Rectal smooth muscle tissue (tissue), 1 donor: Measurements from ENCODE around the gene RFT1.

Experiments used
- H3K27ac ChIP-seq: one replicate; pipeline ENCODE4 v1.7.0; 2013; ENCODE audit warnings: low read depth, low read length, inconsistent platforms
- H3K27me3 ChIP-seq: one replicate; pipeline ENCODE4 v1.7.0; 2013; ENCODE audit warnings: low read length; ENCODE audit not compliant: control insufficient read depth, insufficient read depth
- H3K36me3 ChIP-seq: one replicate; pipeline ENCODE4 v1.7.0; 2013; ENCODE audit warnings: low read length; ENCODE audit not compliant: control insufficient read depth, insufficient read depth
- H3K4me1 ChIP-seq: one replicate; pipeline ENCODE4 v1.7.0; 2013; ENCODE audit warnings: low read length; ENCODE audit not compliant: control insufficient read depth, insufficient read depth
- H3K4me3 ChIP-seq: one replicate; pipeline ENCODE4 v1.7.0; 2013; ENCODE audit warnings: low read length
- H3K9ac ChIP-seq: one replicate; pipeline ENCODE4 v1.7.0; 2013; ENCODE audit warnings: low read length

Gene RFT1

GRCh38 chr3:53103397-53104296 is 26.6 kb downstream of the RFT1 start:
- Histone ChIP-seq H3K4me1 (no peaks in the 10 kb centered on the region), H3K36me3 (peaks cover 16% of the 10 kb centered on the region), H3K9ac (no peak overlapping the region), H3K4me3 (no peak overlapping the region), H3K27ac (no peak overlapping the region), H3K27me3 (no peaks in the 10 kb centered on the region)

DNA sequence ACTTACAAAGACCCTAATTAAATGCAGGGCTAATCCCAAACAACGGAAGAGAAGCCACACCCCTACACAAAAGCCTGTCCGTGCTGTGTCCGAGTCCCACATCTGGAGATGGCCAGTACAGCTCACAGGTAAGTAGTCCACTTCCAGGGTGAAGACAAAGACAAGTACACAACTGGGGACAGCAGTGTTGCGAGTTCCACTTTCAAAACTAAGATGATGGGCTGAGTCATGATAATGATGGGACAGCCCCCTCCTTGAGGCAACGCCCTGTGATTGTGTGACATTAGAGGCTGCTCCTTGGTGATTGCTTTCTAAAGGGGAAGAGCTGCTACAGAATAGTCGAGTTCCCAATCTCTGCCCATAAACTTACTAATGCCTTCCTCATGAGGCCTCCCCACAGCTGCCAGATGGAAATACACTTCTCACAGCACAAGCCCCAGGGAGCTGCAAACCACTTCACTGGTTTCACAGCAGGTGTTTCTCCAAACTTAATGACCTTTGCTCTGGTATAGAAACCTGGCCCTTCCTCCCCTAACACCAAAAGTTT is 27.6 kb downstream of the RFT1 start:
- Histone ChIP-seq H3K27me3 (no peaks in the 10 kb centered on the region), H3K36me3 (peaks cover 16% of the 10 kb centered on the region), H3K27ac (no peak overlapping the region), H3K4me1 (no peaks in the 10 kb centered on the region), H3K4me3 (no peak overlapping the region), H3K9ac (no peak overlapping the region)

DNA sequence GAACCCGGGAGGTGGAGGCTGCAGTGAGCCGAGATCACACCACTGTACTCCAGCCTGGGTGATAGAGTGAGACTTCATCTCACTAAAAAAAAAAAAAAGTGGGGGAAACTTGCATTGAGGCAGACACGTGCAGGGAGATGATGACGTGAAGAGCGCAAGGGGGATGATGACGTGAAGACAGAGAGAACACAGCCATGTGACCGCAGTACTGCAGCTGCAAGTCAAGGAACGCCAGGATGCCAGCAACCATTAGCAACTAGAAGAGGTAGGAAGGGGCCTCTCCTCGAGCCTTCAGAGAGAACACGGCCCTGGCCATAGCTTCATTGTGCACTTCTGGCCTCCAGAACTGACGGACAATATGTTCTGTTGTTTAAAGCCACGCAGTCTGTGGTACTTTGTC is 28.3 kb downstream of the RFT1 start:
- Histone ChIP-seq H3K36me3 (peaks cover 16% of the 10 kb centered on the region), H3K27ac (no peak overlapping the region), H3K9ac (no peak overlapping the region), H3K4me1 (no peaks in the 10 kb centered on the region), H3K4me3 (no peak overlapping the region), H3K27me3 (no peaks in the 10 kb centered on the region)

DNA sequence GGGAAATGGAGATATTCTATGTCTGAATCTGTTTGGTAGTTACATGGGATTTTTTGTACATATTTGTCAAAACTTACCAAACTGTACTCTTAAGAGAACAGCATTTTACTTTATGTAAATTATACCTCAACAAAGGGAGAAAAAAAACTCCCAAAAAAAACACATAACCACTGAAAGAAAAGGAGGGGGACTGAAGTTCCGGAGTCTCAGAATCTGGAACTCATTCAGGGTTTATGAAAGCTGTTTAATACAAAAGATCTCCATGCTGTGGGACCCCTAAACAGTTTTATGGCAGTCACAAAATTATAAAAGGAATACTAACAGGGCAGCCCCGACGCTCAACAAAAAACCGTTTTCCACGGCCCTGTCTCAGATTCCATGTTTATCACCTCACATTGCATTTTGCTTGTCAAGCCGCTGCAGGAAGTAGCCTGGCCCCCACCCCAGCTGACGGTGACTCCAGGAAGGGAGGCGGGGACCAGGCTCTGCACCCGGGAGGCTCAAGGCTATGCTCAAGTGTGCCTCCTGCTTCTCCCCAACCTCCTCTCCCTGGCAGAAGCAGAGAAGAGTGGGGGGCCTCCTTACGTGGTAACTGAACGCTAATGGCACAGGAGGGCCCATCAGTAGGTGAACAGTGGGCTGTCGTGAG is 29.3 kb downstream of the RFT1 start:
- Histone ChIP-seq H3K27ac (no peak overlapping the region), H3K36me3 (peaks cover 16% of the 10 kb centered on the region), H3K9ac (no peak overlapping the region), H3K27me3 (no peaks in the 10 kb centered on the region), H3K4me1 (no peaks in the 10 kb centered on the region), H3K4me3 (no peak overlapping the region)

- no peak overlapping the region for H3K27ac ChIP-seq
- H3K36me3 ChIP-seq, result peaks cover 20% of the 10 kb centered on the region
- no peaks in the 10 kb centered on the region for H3K27me3 ChIP-seq
- H3K4me1 ChIP-seq, result no peaks in the 10 kb centered on the region
- H3K4me3 ChIP-seq, result no peak overlapping the region
- no peak overlapping the region for H3K9ac ChIP-seq
Measured at GRCh38 chr3:53097887-53098286, 32.3 kb downstream of the RFT1 start.

DNA sequence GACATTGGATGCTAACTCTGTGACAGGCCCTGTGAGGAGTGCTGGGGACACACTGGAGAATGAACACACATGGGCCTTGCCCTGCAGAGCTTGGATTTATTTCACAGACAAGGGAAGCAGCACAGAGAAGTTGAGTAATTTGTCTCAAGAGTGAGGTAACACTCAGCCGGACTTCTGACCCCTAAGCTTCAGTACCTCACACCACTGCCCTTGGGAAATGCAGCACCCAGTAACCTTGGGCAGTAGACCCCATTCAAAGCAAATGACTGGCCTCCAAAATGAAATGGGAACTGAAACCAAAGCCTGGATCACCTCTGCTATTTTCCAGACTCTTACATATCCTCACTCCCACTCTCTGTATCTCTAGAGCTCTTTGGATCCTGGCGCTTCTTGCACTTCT is 37.3 kb downstream of the RFT1 start:
- no peak overlapping the region for H3K27ac ChIP-seq
- H3K36me3 ChIP-seq, result peaks cover 29% of the 10 kb centered on the region
- no peaks in the 10 kb centered on the region for H3K4me1 ChIP-seq
- no peak overlapping the region for H3K4me3 ChIP-seq
- no peaks in the 10 kb centered on the region for H3K27me3 ChIP-seq
- no peak overlapping the region for H3K9ac ChIP-seq

DNA sequence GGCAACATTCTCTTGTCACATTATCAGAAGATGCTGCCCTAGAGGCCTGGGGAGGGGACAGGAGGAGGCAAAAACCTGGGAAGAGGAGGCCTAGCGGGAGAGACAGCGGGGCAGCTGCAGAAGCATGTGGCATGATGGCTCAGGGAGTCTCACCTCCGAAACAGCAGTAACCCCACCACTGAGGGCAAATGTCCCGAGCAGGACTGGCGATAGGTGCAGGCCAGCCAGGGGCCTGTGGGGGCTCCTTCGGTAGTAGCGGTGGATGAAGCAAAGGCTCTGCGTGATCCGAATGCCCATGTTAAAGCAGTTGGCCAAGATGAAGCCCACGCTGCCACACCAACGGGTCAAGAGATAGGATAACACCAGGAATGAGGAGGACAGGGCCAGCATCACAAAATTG is 38.0 kb downstream of the RFT1 start:
- Histone ChIP-seq H3K4me3 (no peak overlapping the region), H3K36me3 (peaks cover 29% of the 10 kb centered on the region), H3K27me3 (no peaks in the 10 kb centered on the region), H3K4me1 (no peaks in the 10 kb centered on the region), H3K27ac (no peak overlapping the region), H3K9ac (no peak overlapping the region)

GRCh38 chr3:53091011-53091410 is 39.2 kb downstream of the RFT1 start:
- Histone ChIP-seq H3K4me1 (no peaks in the 10 kb centered on the region), H3K4me3 (no peak overlapping the region), H3K36me3 (peaks cover 29% of the 10 kb centered on the region), H3K27me3 (no peaks in the 10 kb centered on the region), H3K9ac (no peak overlapping the region), H3K27ac (no peak overlapping the region)

- no peak overlapping the region for H3K27ac ChIP-seq
- no peaks in the 10 kb centered on the region for H3K27me3 ChIP-seq
- H3K9ac ChIP-seq, result no peak overlapping the region
- no peak overlapping the region for H3K4me3 ChIP-seq
- no peaks in the 10 kb centered on the region for H3K4me1 ChIP-seq
- peaks cover 27% of the 10 kb centered on the region for H3K36me3 ChIP-seq
Measured at GRCh38 chr3:53089511-53089910, 40.7 kb downstream of the RFT1 start.

DNA sequence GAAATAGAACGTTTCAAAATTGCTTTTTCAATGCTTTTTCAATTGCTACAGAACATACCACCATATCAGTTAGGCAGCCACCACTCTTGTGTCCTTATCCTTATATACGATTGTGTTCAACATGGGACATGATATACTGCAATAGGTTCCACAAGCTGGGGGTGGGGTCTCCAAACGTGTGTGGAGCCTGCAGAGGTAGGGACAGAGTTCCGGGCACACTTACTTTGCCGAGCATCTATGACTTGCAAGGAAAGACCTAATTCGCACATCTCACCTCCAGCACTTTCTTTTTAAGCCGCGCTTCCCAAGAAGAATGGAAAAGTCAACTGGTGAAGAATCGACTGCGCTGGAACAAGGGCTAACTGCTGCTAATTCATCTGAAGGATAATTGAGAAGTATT is 44.8 kb downstream of the RFT1 start:
- Histone ChIP-seq H3K27me3 (no peaks in the 10 kb centered on the region), H3K36me3 (peaks cover 5% of the 10 kb centered on the region)

DNA sequence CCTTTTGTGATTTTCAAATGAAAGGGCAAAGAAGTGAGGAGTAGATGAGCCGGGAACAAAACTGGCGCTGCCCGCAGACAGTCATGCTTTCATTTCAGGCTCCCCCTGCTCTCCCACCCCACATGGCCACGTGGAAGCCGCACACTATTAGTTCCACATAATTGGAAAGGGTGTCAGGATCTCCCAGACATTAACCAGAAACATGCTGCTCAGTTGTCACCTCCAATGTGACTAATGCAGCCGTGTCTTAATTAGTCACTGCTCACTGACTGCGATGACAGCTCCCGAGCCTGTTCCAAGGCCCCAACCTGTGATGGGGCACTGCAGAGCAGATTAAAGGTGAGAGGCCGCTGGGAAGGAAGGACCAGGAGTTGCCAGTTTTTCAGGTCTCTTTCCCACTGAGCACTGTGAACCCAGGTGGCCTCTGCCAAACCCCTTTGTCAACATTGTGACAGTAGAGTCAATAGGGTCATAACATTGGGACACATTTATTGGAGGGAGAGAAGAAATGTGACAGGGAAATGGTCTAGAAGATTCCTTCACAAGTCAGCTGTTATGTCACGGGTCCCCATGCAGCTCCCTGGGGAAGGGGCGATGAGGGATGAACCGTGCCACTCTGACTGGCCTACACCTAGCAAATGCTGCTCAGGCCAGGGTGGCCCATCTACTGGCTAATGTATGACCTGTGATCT is 45.8 kb downstream of the RFT1 start:
- Histone ChIP-seq H3K27ac (no peak overlapping the region), H3K27me3 (no peaks in the 10 kb centered on the region), H3K4me3 (no peak overlapping the region), H3K36me3 (no peaks in the 10 kb centered on the region), H3K4me1 (peaks cover 7% of the 10 kb centered on the region), H3K9ac (no peak overlapping the region)

More for the DNA sequence above, 44.8 kb downstream of the RFT1 start:
- Histone ChIP-seq H3K27ac (no peak overlapping the region), H3K4me1 (peaks cover 7% of the 10 kb centered on the region), H3K4me3 (no peak overlapping the region), H3K9ac (no peak overlapping the region)

DNA sequence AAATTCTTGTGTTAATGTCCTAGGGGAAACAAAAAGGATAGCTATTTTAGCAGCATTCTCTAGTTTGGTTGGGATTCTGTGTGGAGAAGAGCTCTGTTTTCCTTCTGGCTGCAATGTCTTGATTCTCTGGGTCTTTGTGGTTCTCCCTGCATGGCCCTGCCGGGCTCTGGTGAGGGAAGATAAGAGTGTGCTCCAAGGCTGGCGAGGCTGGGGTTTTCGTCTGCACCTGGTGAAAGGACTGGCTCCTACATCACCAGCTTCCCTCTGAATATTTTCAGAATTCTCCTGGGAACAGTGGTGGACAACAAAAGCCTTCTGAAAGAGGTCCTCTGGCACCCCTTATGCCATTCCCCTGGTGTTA is 46.3 kb downstream of the RFT1 start:
- no peaks in the 10 kb centered on the region for H3K27me3 ChIP-seq
- no peak overlapping the region for H3K27ac ChIP-seq
- no peaks in the 10 kb centered on the region for H3K36me3 ChIP-seq
- H3K4me1 ChIP-seq, result peaks cover 7% of the 10 kb centered on the region
- H3K4me3 ChIP-seq, result no peak overlapping the region
- H3K9ac ChIP-seq, result no peak overlapping the region
